NB4 (cell line): ENCODE results near the gene NARF.
A peak's percentile ranks its signal among the peaks of the same experiment; 100 is the strongest.
"Not testable (repeated sequence)": the region's sequence is repeated elsewhere in the genome, so short reads cannot be mapped to it uniquely, and the experiment has no call there.

Experiments used
- DNase-seq: peaks from one replicate; pipeline ENCODE4 v3.0.0; 2010; ENCODE audit warnings: low read depth
- H3K4me3 ChIP-seq: one replicate; pipeline ENCODE4 v1.5.1; 2011; ENCODE audit warnings: mild to moderate bottlenecking, low read depth, low read length, moderate library complexity
- MYC ChIP-seq: IDR thresholded peaks from 2 replicates; pipeline ENCODE4 v1.6.1; 2011; ENCODE audit warnings: low read depth, low read length
- POLR2A ChIP-seq: IDR thresholded peaks from 2 replicates; pipeline ENCODE4 v1.6.1; 2011; ENCODE audit warnings: mild to moderate bottlenecking; ENCODE audit not compliant: insufficient read length; ENCODE audit errors: extremely low read depth
- TF ChIP-seq, protein P1 (sequence below): IDR thresholded peaks from 2 replicates; pipeline ENCODE4 v1.6.1; 2011; ENCODE audit warnings: low read depth, low read length
- TF ChIP-seq, protein P2 (sequence below): IDR thresholded peaks from one replicate; pipeline ENCODE4 v1.5.1; 2012; ENCODE audit warnings: low read depth, low read length

The NARF gene

DNA sequence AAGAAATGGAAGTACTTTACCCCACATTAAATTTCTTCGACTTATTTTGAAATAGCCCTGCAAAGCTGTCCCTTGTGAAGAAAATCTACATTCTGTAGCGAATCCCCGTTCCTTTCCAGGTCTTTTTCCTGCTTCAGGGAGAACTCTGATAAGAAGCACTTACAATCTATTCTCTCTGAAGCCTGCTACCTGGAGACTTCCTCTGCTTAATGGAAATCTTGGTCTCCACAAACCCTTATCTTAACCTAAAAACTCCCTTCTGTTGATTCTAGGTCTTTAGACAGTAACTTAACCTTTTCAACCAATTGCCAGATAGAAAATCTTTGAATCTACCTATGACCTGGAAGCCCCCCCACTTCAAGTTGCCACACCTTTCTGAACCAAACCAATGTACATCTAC, 6.4 kb upstream of the NARF start:
- TF ChIP-seq, protein P1, sequence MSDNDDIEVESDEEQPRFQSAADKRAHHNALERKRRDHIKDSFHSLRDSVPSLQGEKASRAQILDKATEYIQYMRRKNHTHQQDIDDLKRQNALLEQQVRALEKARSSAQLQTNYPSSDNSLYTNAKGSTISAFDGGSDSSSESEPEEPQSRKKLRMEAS: no peak
- TF ChIP-seq, protein P2, sequence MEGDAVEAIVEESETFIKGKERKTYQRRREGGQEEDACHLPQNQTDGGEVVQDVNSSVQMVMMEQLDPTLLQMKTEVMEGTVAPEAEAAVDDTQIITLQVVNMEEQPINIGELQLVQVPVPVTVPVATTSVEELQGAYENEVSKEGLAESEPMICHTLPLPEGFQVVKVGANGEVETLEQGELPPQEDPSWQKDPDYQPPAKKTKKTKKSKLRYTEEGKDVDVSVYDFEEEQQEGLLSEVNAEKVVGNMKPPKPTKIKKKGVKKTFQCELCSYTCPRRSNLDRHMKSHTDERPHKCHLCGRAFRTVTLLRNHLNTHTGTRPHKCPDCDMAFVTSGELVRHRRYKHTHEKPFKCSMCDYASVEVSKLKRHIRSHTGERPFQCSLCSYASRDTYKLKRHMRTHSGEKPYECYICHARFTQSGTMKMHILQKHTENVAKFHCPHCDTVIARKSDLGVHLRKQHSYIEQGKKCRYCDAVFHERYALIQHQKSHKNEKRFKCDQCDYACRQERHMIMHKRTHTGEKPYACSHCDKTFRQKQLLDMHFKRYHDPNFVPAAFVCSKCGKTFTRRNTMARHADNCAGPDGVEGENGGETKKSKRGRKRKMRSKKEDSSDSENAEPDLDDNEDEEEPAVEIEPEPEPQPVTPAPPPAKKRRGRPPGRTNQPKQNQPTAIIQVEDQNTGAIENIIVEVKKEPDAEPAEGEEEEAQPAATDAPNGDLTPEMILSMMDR: no peak
- TF ChIP-seq POLR2A: no peak
- TF ChIP-seq MYC: no peak
- DNase-seq: no peak
- H3K4me3 ChIP-seq: no peak overlapping the region

DNA sequence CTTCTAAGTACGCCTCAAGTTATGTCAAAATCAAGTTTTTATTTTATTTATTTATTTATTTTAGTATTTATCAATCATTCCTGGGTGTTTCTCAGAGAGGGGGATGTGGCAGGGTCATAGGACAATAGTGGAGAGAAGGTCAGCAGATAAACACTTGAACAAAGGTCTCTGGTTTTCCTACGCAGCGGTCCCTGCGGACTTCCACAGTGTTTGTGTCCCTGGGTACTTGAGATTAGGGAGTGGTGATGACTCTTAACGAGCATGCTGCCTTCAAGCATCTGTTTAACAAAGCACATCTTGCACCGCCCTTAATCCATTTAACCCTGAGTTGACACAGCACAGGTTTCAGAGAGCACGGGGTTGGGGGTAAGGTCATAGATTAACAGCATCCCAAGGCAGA, 5.4 kb upstream of the NARF start:
- not testable (repeated sequence) for H3K4me3 ChIP-seq, DNase-seq

DNA sequence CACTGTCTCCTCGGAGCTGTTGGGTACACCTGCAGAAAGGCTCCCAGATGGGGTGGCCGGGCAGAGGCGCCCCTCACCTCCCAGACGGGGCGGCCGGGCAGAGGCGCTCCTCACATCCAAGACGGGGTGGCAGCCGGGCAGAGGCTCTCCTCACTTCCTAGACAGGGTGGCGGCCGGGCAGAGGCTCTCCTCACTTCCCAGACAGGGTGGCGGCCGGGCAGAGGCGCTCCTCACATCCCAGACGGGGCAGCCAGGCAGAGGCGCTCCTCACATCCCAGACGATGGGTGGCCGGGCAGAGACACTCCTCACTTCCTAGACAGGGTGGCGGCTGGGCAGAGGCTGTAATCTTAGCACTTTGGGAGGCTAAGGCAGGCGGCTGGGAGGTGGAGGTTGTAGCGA, 4.8 kb upstream of the NARF start:
- DNase-seq, H3K4me3 ChIP-seq: not testable (repeated sequence)

DNA sequence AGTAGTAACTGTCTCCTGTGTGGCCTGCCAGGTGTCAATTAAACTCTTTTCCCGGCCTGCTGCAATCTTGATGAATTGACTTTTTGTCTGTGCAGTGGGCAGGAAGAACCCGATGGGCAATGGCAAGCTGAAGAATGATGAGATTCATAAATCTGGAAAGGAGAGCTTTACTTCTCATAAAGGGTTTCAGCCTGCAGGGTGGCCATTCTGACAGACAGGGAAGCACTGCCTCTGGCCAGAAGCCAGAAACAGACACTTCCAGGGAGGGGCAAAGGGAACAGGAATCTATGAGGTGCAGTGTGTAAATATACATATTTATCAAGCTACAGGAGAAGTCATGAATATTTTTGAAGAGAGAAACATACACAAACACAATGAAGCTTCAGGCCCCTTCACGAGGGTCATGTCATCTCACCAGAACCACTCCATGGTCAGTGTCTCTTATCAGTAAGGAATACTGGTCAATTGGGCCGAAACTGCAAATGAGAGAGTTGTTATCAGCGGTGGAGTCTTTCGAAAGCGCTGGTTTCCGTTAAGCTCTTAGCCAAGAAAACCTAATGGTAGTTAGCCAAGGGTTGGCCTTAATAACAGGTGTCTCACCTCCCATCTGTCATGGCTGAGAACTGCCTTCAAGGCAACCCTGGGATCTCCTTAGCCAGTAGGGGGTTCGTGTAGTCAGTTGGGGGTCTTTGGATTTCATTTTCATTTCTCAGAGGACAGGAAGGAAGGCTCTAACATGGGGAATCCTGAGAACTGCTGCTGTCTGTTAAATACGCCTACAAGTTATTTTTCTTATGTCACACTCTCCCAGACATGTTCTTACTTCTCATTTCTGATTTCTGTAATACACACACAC, 1.2 kb upstream of the NARF start:
- no peak for TF ChIP-seq POLR2A
- no peak for TF ChIP-seq MYC
- TF ChIP-seq, protein P1: no peak
- TF ChIP-seq, protein P2: no peak
- peak; percentile 65 for DNase-seq
- H3K4me3 ChIP-seq: peak overlapping the region; percentile 72

DNA sequence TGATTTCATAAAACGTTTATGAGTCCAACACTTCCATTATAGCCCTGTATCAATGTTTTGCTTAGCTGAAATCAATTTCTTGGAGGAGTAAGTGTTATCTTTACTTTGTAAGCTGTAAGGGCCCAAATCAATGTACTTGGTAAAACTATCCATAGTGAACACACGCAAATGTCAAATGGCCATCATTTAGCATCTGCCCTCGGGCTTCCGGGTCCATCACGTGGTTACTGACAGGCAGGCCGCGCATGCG, 687 bp upstream of the NARF start:
- peak overlapping the region; percentile 72 for H3K4me3 ChIP-seq
- TF ChIP-seq, protein P1: peak; percentile 98
- no peak for TF ChIP-seq MYC
- TF ChIP-seq POLR2A: no peak
- TF ChIP-seq, protein P2: no peak
- no peak for DNase-seq

DNA sequence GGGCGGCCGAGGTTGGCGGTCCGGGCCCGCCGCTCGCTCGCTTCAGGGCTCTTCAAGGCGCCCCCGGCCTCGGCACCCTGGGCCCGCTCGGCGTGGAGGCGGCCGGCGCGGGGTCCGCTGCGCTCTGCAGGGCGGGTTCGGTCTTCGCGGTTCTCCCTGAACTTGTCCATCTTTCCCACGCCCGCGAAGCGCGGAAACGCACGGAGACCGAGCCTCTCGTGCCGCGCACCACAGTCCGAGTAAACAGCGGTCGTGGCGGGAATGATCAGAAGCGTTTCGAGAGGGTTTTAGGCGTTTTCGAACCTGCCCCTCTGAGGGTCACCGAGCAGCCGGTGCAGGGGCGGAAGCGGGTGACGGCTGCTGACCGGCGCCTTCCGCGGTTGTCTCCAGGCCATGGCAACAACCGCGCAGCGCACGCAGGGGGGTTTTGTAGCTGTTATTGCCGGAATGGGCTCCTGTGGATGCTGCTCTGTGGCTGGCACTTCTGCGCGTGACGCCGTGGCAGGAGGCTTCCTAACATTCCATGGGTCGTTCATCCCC, 414 bp downstream of the NARF start:
- H3K4me3 ChIP-seq: peak overlapping the region; percentile 82
- no peak for TF ChIP-seq POLR2A
- TF ChIP-seq, protein P1: peak; percentile 30; the same call in 1 of the 2 replicates
- TF ChIP-seq, protein P2: no peak
- TF ChIP-seq MYC: no peak
- peak; percentile 59 for DNase-seq

DNA sequence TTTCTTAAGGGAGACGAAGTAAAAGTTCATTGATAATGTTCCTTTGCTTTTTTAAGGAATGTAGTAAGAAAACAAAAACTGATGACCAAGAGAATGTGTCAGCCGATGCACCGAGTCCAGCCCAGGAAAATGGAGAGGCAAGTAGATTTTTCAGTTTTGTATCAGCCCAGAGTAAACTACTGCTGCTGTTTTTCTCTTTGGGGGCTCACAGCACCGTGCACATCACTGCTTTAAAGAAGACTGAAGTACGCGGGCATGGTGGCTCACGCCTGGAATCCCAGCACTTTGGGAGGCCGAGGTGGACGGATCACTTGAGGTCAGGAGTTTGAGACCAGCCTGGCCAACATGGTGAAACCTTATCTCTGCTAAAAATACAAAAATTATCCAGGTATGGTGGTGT, 1.4 kb downstream of the NARF start:
- peak overlapping the region; percentile 82 for H3K4me3 ChIP-seq

More for the DNA sequence above, 1.4 kb downstream of the NARF start:
- DNase-seq: not testable (repeated sequence)
